Measurements from ENCODE around the gene SHQ1.
A peak's percentile ranks its signal among the peaks of the same experiment; 100 is the strongest.

SHQ1 gene

GRCh38 chr3:72847751-72848702, at the start of gene SHQ1:
SHQ1 (minus strand) TSS chr3:72848445; CDS start chr3:72848340, 105 bp downstream.
- peak; percentile 94 to 95 for DNase-seq

GRCh38 chr3:72897758-72898007, 49.4 kb upstream of the SHQ1 start:
- no peak for DNase-seq

- no peak for DNase-seq
These were observed 48.9 kb upstream of the SHQ1 start for GRCh38 chr3:72896996-72897757.

- DNase-seq = no peak
These were observed 46.8 kb upstream of the SHQ1 start for GRCh38 chr3:72894976-72895552.

- no peak for DNase-seq
These were observed 44.6 kb upstream of the SHQ1 start for GRCh38 chr3:72892870-72893269.

GRCh38 chr3:72892081-72892775, 44.0 kb upstream of the SHQ1 start:
- DNase-seq = no peak

- no peak for DNase-seq
These were observed 43.0 kb upstream of the SHQ1 start for GRCh38 chr3:72891053-72891855.

GRCh38 chr3:72890166-72890925, 42.1 kb upstream of the SHQ1 start:
- DNase-seq = no peak

GRCh38 chr3:72889310-72890165, 41.3 kb upstream of the SHQ1 start:
- no peak for DNase-seq

GRCh38 chr3:72888546-72889309, 40.5 kb upstream of the SHQ1 start:
- DNase-seq = no peak

- peak; percentile 3 to 29 for DNase-seq
These were observed 39.7 kb upstream of the SHQ1 start, which contains the start of gene GXYLT2 for GRCh38 chr3:72887705-72888545. GXYLT2 (plus strand) TSS chr3:72888046; CDS start chr3:72888234, 188 bp downstream.

- DNase-seq = no peak
These were observed 39.1 kb upstream of the SHQ1 start for GRCh38 chr3:72887343-72887704.

- no peak for DNase-seq
These were observed 23.9 kb upstream of the SHQ1 start for GRCh38 chr3:72872183-72872582.

GRCh38 chr3:72862314-72863090, 14.3 kb upstream of the SHQ1 start:
- no peak for DNase-seq

- no peak for DNase-seq
These were observed 12.6 kb upstream of the SHQ1 start for GRCh38 chr3:72860846-72861245.

- no peak for DNase-seq
These were observed 11.8 kb upstream of the SHQ1 start for GRCh38 chr3:72860053-72860452.

- no peak for DNase-seq
These were observed 6.8 kb upstream of the SHQ1 start for GRCh38 chr3:72855001-72855400.

- peak in 1 of 2 experiments; percentile 12 for DNase-seq
These were observed 447 bp upstream of the SHQ1 start for GRCh38 chr3:72848703-72849081.

All from stimulated activated CD4-positive, alpha-beta T cell treated with anti-CD3 and anti-CD28 coated beads, Interleukin-4, amount 100 ng/mL, for 4 hours (primary cell).